Esophagus muscularis mucosa (tissue), 4 donors: ENCODE results near the gene SLC4A2. TPM values are rescaled to one million over a fixed set of nuclear protein-coding genes. Genes with fewer than 3 reads are reported as not detected.

Experiments
- DNase-seq: peaks from one replicate; pipeline ENCODE4 v3.0.0-alpha.2; 2017; ENCODE audit errors: extremely low spot score
- H3K27ac ChIP-seq, 4 donors: fragments of 200-600 bp; sonication (generic); replicated peaks in 1 of 4; 1 replicate in 3 of 4; 2 replicates in 1 of 4; pipeline ENCODE4 v1.5.1; 2016 to 2019; ENCODE audit warnings: mild to moderate bottlenecking in 1 of 4
- H3K27me3 ChIP-seq, 4 donors: fragments of 200-600 bp; sonication (generic); one replicate each; pipeline versions ENCODE4 v1.5.1 to v1.6.0; 2016 to 2019
- H3K36me3 ChIP-seq, 4 donors: fragments of 200-600 bp; sonication (generic); one replicate each; pipeline ENCODE4 v1.5.1; 2016 to 2019
- H3K4me1 ChIP-seq, 4 donors: fragments of 200-600 bp; sonication (generic); one replicate each; pipeline ENCODE4 v1.5.1; 2016 to 2019
- H3K4me3 ChIP-seq, 4 donors: fragments of 200-600 bp; sonication (generic); 1 replicate in 2 of 4; 2 replicates in 2 of 4; pipeline ENCODE4 v1.5.1; 2016 to 2019; ENCODE audit warnings: mild to moderate bottlenecking in 4 of 4, moderate library complexity in 1 of 4
- H3K9me3 ChIP-seq, 4 donors: fragments of 200-600 bp; sonication (generic); 1 replicate in 3 of 4; 2 replicates in 1 of 4; pipeline ENCODE4 v1.5.1; 2016 to 2019
- CTCF ChIP-seq, 3 experiments: fragments of 200-600 bp in 2 of 3; fragments of 450-650 bp in 1 of 3; sonication (generic) in 2 of 3; IDR thresholded peaks; one replicate each; pipeline ENCODE4 v1.5.1; 2017 to 2019; ENCODE audit warnings: antibody characterized with exemption in 3 of 3, mild to moderate bottlenecking in 2 of 3, moderate library complexity in 1 of 3
- EP300 ChIP-seq: sonication (generic); formaldehyde crosslinking; IDR thresholded peaks from one replicate; pipeline ENCODE4 v1.6.1; 2017; ENCODE audit warnings: antibody characterized with exemption
- POLR2A ChIP-seq: fragments of 450-650 bp; IDR thresholded peaks from one replicate; pipeline ENCODE4 v1.6.1; 2017; ENCODE audit warnings: antibody characterized with exemption, moderate library complexity, mild to moderate bottlenecking, low read depth
- POLR2AphosphoS5 ChIP-seq, 2 donors: sonication (generic); formaldehyde crosslinking; IDR thresholded peaks; one replicate each; pipeline ENCODE4 v1.6.1; 2017; ENCODE audit warnings: antibody characterized with exemption in 2 of 2
- WGBS: methylation state at CpG from one replicate; pipeline ENCODE4 v1.1.5; 2018; 5-methylcytosine and 5-hydroxymethylcytosine counted together
- intact Hi-C: fragments of 100-400 bp; cut with DNase I; formaldehyde crosslinking; loops from one replicate; pipeline ENCODE4 v1.15.1; 2023
- total RNA-seq, 4 donors: library from RNA; depleted of rRNA; stranded (reverse); fragments of >200 nt; gene quantifications; one replicate each; pipeline versions ENCODE4 v1.1.0 to v1.2.1, GENCODE V29; 2016

The SLC4A2 gene
- total RNA-seq, 4 donors from 2014 or later = 96.8 to 165 (median 122) TPM

GRCh38 chr7:151013733-151014497, 45.5 kb upstream of the SLC4A2 start:
- Histone ChIP-seq H3K36me3 (peaks cover 0 to 29% (median 2%) of the 10 kb centered on the region in 4 donors), H3K27ac (no peak overlapping the region), H3K9me3 (no peaks in the 10 kb centered on the region), H3K4me3 (peak overlapping the region; percentile 29 to 51 (median 36)), H3K27me3 (peaks cover 0 to 94% (median 39%) of the 10 kb centered on the region in 4 donors), H3K4me1 (peaks cover 33 to 44% (median 36%) of the 10 kb centered on the region in 4 donors)
- 27% methylated on average over 16 of the region's 55 CpGs for WGBS
- no peak for DNase-seq
- intact Hi-C loops = loop anchor here (10.0 kb wide), 1 partner anchor 239 kb away; no protein-coding TSS in a partner anchor
- TF ChIP-seq EP300 (no peak), CTCF (IDR thresholded peaks at IDR 0.05) (peak in 1 of 3 experiments; percentile 25)

- intact Hi-C loops = loop anchor here (10.0 kb wide), 1 partner anchor 240 kb away; no protein-coding TSS in a partner anchor
- WGBS = 67% methylated on average over 8 of the region's 8 CpGs
- peaks cover 0 to 94% (median 40%) of the 10 kb centered on the region in 4 donors for H3K27me3 ChIP-seq
These were observed 44.4 kb upstream of the SLC4A2 start for GRCh38 chr7:151014950-151015349.

DNA sequence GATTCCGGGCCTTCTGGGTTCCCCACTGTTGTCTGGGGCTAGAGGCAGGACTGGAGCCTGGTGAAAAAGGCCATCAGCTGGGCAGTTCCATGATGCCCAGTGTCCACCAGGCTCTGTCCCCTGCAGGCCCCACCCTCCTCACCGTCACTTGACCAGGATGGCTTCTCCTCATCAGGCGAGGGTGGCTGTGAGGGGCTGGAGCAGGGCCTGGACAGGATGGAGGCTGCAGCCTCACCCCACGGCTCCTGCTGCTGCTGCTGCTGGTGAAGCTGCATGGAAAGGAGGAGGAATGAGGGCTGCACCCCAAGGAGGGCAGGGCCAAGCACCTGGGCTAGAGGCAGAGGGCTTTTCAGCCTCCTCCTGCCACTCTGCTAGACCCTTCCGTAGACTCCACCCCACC, 43.4 kb upstream of the SLC4A2 start:
- intact Hi-C loops = loop anchor here (10.0 kb wide), 1 partner anchor 241 kb away; no protein-coding TSS in a partner anchor
- Histone ChIP-seq H3K4me3 (no peak overlapping the region), H3K27ac (no peak overlapping the region), H3K36me3 (peaks cover 0 to 24% (median 0%) of the 10 kb centered on the region in 4 donors), H3K27me3 (peaks cover 0 to 94% (median 41%) of the 10 kb centered on the region in 4 donors), H3K4me1 (peaks cover 35 to 43% (median 39%) of the 10 kb centered on the region in 4 donors), H3K9me3 (no peaks in the 10 kb centered on the region)
- WGBS = 85% methylated on average over 4 of the region's 5 CpGs
- TF ChIP-seq CTCF (IDR thresholded peaks at IDR 0.05) = no peak
- TF ChIP-seq POLR2AphosphoS5 (IDR thresholded peaks at IDR 0.05) = no peak
- TF ChIP-seq POLR2A = no peak
- DNase-seq = no peak

More at GRCh38 chr7:151014950-151015349, 44.4 kb upstream of the SLC4A2 start:
- Histone ChIP-seq H3K27ac (no peak overlapping the region), H3K9me3 (no peaks in the 10 kb centered on the region), H3K4me3 (no peak overlapping the region), H3K36me3 (peaks cover 0 to 26% (median 2%) of the 10 kb centered on the region in 4 donors), H3K4me1 (peaks cover 35 to 43% (median 39%) of the 10 kb centered on the region in 4 donors)
- DNase-seq = no peak
- TF ChIP-seq POLR2A (no peak), POLR2AphosphoS5 (IDR thresholded peaks at IDR 0.05) (no peak), CTCF (IDR thresholded peaks at IDR 0.05) (no peak), EP300 (no peak)

- peaks cover 0 to 24% (median 0%) of the 10 kb centered on the region in 4 donors for H3K36me3 ChIP-seq
- DNase-seq = no peak
- H3K4me3 ChIP-seq = no peak overlapping the region
- intact Hi-C loops = loop anchor here (10.0 kb wide), 1 partner anchor 242 kb away; no protein-coding TSS in a partner anchor
- no peaks in the 10 kb centered on the region for H3K9me3 ChIP-seq
- H3K27ac ChIP-seq = no peak overlapping the region
- no peak for TF ChIP-seq EP300
- no peak for TF ChIP-seq POLR2AphosphoS5 (IDR thresholded peaks at IDR 0.05)
- 81% methylated on average over 8 of the region's 8 CpGs for WGBS
- H3K4me1 ChIP-seq = peaks cover 35 to 43% (median 39%) of the 10 kb centered on the region in 4 donors
- peaks cover 0 to 91% (median 41%) of the 10 kb centered on the region in 4 donors for H3K27me3 ChIP-seq
These were observed 42.9 kb upstream of the SLC4A2 start for GRCh38 chr7:151016505-151016904.

- no peak for DNase-seq
- WGBS = 93% methylated on average over 15 of the region's 15 CpGs
- no peak for TF ChIP-seq POLR2AphosphoS5 (IDR thresholded peaks at IDR 0.05)
- no peak for TF ChIP-seq EP300
- no peak for TF ChIP-seq POLR2A
- Histone ChIP-seq H3K4me3 (no peak overlapping the region), H3K36me3 (peaks cover 0 to 24% (median 0%) of the 10 kb centered on the region in 4 donors), H3K27me3 (peaks cover 0 to 91% (median 41%) of the 10 kb centered on the region in 4 donors), H3K4me1 (peaks cover 35 to 43% (median 39%) of the 10 kb centered on the region in 4 donors), H3K27ac (no peak overlapping the region), H3K9me3 (no peaks in the 10 kb centered on the region)
- intact Hi-C loops = loop anchor here (10.0 kb wide), 1 partner anchor 242 kb away; no protein-coding TSS in a partner anchor
These were observed 42.4 kb upstream of the SLC4A2 start for GRCh38 chr7:151016942-151017341.
